ENCODE data around the gene ANKRD31.
"Not testable (repeated sequence)": the region's sequence is repeated elsewhere in the genome, so short reads cannot be mapped to it uniquely, and the experiment has no call there.

Gene ANKRD31

GRCh38 chr5:75185763-75186162 is 50.9 kb downstream of the ANKRD31 start:
- Histone ChIP-seq H3K4me3 (ENCODE audit: low read depth, low read length) (no peak overlapping the region), H3K23ac (ENCODE audit: low read length) (no peak overlapping the region), H2BK12ac (ENCODE audit: low read length) (no peak overlapping the region), H4K91ac (ENCODE audit: low read depth, low read length) (no peak overlapping the region), H3K14ac (ENCODE audit: low read length) (no peak overlapping the region), H2BK5ac (ENCODE audit: low read depth, low read length, poor library complexity) (no peak overlapping the region), H3K79me1 (ENCODE audit: low read length) (no peaks in the 10 kb centered on the region), H3K4ac (ENCODE audit: low read depth, low read length) (no peak overlapping the region), H2AK5ac (ENCODE audit: low read length) (no peak overlapping the region), H2BK120ac (ENCODE audit: insufficient read depth, low read length, poor library complexity) (no peak overlapping the region), H2AFZ (ENCODE audit: insufficient read depth, low read length, poor library complexity) (no peak overlapping the region), H3K4me2 (ENCODE audit: low read length) (no peak overlapping the region), H3K4me1 (ENCODE audit: control insufficient read depth in 1 of 2, insufficient read depth in 2 of 2, low read length in 2 of 2) (no peaks in the 10 kb centered on the region), H3K9me3 (ENCODE audit: insufficient read depth, low read depth, low read length) (no peaks in the 10 kb centered on the region), H3K27ac (ENCODE audit: low read depth, low read length) (no peak overlapping the region), H3K9ac (ENCODE audit: low read length) (no peak overlapping the region), H4K12ac (ENCODE audit: low read depth, low read length) (no peak overlapping the region), H3K27me3 (ENCODE audit: insufficient read depth, low read length) (no peaks in the 10 kb centered on the region), H4K8ac (ENCODE audit: low read depth, low read length) (no peak overlapping the region), H3K79me2 (ENCODE audit: control insufficient read depth, insufficient read depth, low read length, poor library complexity) (no peaks in the 10 kb centered on the region), H3K18ac (ENCODE audit: low read length) (no peak overlapping the region), H3K36me3 (ENCODE audit: control insufficient read depth in 1 of 2, insufficient read depth in 2 of 2, low read length in 2 of 2) (no peaks in the 10 kb centered on the region)
- WGBS (ENCODE audit: extremely low coverage, insufficient coverage, insufficient read length), result no CpG with 5 or more reads among the region's 1 CpG
- no peak for DNase-seq

GRCh38 chr5:75176009-75176408 is 60.7 kb downstream of the ANKRD31 start:
- not testable (repeated sequence) for DNase-seq; H3K27me3 ChIP-seq (ENCODE audit: insufficient read depth, low read length); H3K79me1 ChIP-seq (ENCODE audit: low read length); H2BK12ac ChIP-seq (ENCODE audit: low read length); H3K14ac ChIP-seq (ENCODE audit: low read length); H3K4me1 ChIP-seq (ENCODE audit: control insufficient read depth in 1 of 2, insufficient read depth in 2 of 2, low read length in 2 of 2); H4K8ac ChIP-seq (ENCODE audit: low read depth, low read length); H3K9me3 ChIP-seq (ENCODE audit: insufficient read depth, low read depth, low read length); H4K12ac ChIP-seq (ENCODE audit: low read depth, low read length); H3K18ac ChIP-seq (ENCODE audit: low read length); H2AFZ ChIP-seq (ENCODE audit: insufficient read depth, low read length, poor library complexity); H3K4me2 ChIP-seq (ENCODE audit: low read length); H3K27ac ChIP-seq (ENCODE audit: low read depth, low read length); H3K4ac ChIP-seq (ENCODE audit: low read depth, low read length); H4K91ac ChIP-seq (ENCODE audit: low read depth, low read length); H3K79me2 ChIP-seq (ENCODE audit: control insufficient read depth, insufficient read depth, low read length, poor library complexity); H2BK120ac ChIP-seq (ENCODE audit: insufficient read depth, low read length, poor library complexity); H2AK5ac ChIP-seq (ENCODE audit: low read length); H3K4me3 ChIP-seq (ENCODE audit: low read depth, low read length); H3K9ac ChIP-seq (ENCODE audit: low read length); H2BK5ac ChIP-seq (ENCODE audit: low read depth, low read length, poor library complexity); H3K36me3 ChIP-seq (ENCODE audit: control insufficient read depth in 1 of 2, insufficient read depth in 2 of 2, low read length in 2 of 2); H3K23ac ChIP-seq (ENCODE audit: low read length)
- no CpG with 5 or more reads among the region's 7 CpGs for whole genome bisulfite sequencing (ENCODE audit: extremely low coverage, insufficient coverage, insufficient read length)

GRCh38 chr5:75174872-75175271 is 61.8 kb downstream of the ANKRD31 start:
- H2AK5ac ChIP-seq (ENCODE audit: low read length); H3K4ac ChIP-seq (ENCODE audit: low read depth, low read length); H4K12ac ChIP-seq (ENCODE audit: low read depth, low read length); H3K4me3 ChIP-seq (ENCODE audit: low read depth, low read length); H2BK12ac ChIP-seq (ENCODE audit: low read length); H2BK120ac ChIP-seq (ENCODE audit: insufficient read depth, low read length, poor library complexity); H2BK5ac ChIP-seq (ENCODE audit: low read depth, low read length, poor library complexity); H3K36me3 ChIP-seq (ENCODE audit: control insufficient read depth in 1 of 2, insufficient read depth in 2 of 2, low read length in 2 of 2); H3K14ac ChIP-seq (ENCODE audit: low read length); H3K9me3 ChIP-seq (ENCODE audit: insufficient read depth, low read depth, low read length); H3K23ac ChIP-seq (ENCODE audit: low read length); H2AFZ ChIP-seq (ENCODE audit: insufficient read depth, low read length, poor library complexity); H4K91ac ChIP-seq (ENCODE audit: low read depth, low read length); H3K27ac ChIP-seq (ENCODE audit: low read depth, low read length); H3K4me1 ChIP-seq (ENCODE audit: control insufficient read depth in 1 of 2, insufficient read depth in 2 of 2, low read length in 2 of 2); H3K9ac ChIP-seq (ENCODE audit: low read length); H3K4me2 ChIP-seq (ENCODE audit: low read length); H3K27me3 ChIP-seq (ENCODE audit: insufficient read depth, low read length); H4K8ac ChIP-seq (ENCODE audit: low read depth, low read length); H3K79me1 ChIP-seq (ENCODE audit: low read length); DNase-seq; H3K18ac ChIP-seq (ENCODE audit: low read length); H3K79me2 ChIP-seq (ENCODE audit: control insufficient read depth, insufficient read depth, low read length, poor library complexity): not testable (repeated sequence)
- no CpG with 5 or more reads among the region's 4 CpGs for WGBS (ENCODE audit: extremely low coverage, insufficient coverage, insufficient read length)

- Histone ChIP-seq H3K27me3 (ENCODE audit: insufficient read depth, low read length) (no peaks in the 10 kb centered on the region), H4K12ac (ENCODE audit: low read depth, low read length) (no peak overlapping the region), H3K4ac (ENCODE audit: low read depth, low read length) (no peak overlapping the region), H2AK5ac (ENCODE audit: low read length) (no peak overlapping the region), H3K79me2 (ENCODE audit: control insufficient read depth, insufficient read depth, low read length, poor library complexity) (no peaks in the 10 kb centered on the region), H4K91ac (ENCODE audit: low read depth, low read length) (no peak overlapping the region), H3K14ac (ENCODE audit: low read length) (no peak overlapping the region), H3K23ac (ENCODE audit: low read length) (no peak overlapping the region), H3K27ac (ENCODE audit: low read depth, low read length) (no peak overlapping the region), H2BK5ac (ENCODE audit: low read depth, low read length, poor library complexity) (no peak overlapping the region), H3K18ac (ENCODE audit: low read length) (no peak overlapping the region), H3K4me1 (ENCODE audit: control insufficient read depth in 1 of 2, insufficient read depth in 2 of 2, low read length in 2 of 2) (no peaks in the 10 kb centered on the region), H3K4me2 (ENCODE audit: low read length) (no peak overlapping the region), H3K9ac (ENCODE audit: low read length) (no peak overlapping the region), H2BK120ac (ENCODE audit: insufficient read depth, low read length, poor library complexity) (no peak overlapping the region), H3K9me3 (ENCODE audit: insufficient read depth, low read depth, low read length) (no peaks in the 10 kb centered on the region), H4K8ac (ENCODE audit: low read depth, low read length) (no peak overlapping the region), H2BK12ac (ENCODE audit: low read length) (no peak overlapping the region), H3K4me3 (ENCODE audit: low read depth, low read length) (no peak overlapping the region), H3K79me1 (ENCODE audit: low read length) (no peaks in the 10 kb centered on the region), H3K36me3 (ENCODE audit: control insufficient read depth in 1 of 2, insufficient read depth in 2 of 2, low read length in 2 of 2) (no peaks in the 10 kb centered on the region), H2AFZ (ENCODE audit: insufficient read depth, low read length, poor library complexity) (no peak overlapping the region)
- WGBS (ENCODE audit: extremely low coverage, insufficient coverage, insufficient read length), result no CpG with 5 or more reads among the region's 2 CpGs
- DNase-seq, result no peak
Observed at GRCh38 chr5:75169516-75169915, 67.2 kb downstream of the ANKRD31 start.
